Measurements from ENCODE around the gene ITGA8. TPM values are rescaled to one million over a fixed set of nuclear protein-coding genes. Genes with fewer than 3 reads are reported as not detected.

ITGA8 gene
- total RNA-seq, 5 donors from 2014 or later (not counting 1 experiment from before 2014, with no cell fraction given), result 0.03 to 0.06 (median 0.06) TPM; not detected in 2

GRCh38 chr10:15718694-15719048, 1.1 kb downstream of the ITGA8 start:
- no peak for DNase-seq
- H3K4me3 ChIP-seq (ENCODE audit: control insufficient read depth in 1 of 2, extremely low read depth in 1 of 2, low read length in 1 of 2), result no peak overlapping the region
- no peaks in the 10 kb centered on the region for H3K36me3 ChIP-seq (ENCODE audit: control insufficient read depth in 2 of 2, extremely low read depth in 1 of 2, insufficient read depth in 1 of 2, low read length in 1 of 2)
- no peak overlapping the region for H3K4me3 Mint-ChIP-seq
- H3K27ac ChIP-seq (ENCODE audit: low read length), result no peak overlapping the region
- CTCF ChIA-PET, result no interaction called here
- no peaks in the 10 kb centered on the region for H3K36me3 Mint-ChIP-seq
- H3K9me3 Mint-ChIP-seq, result no peaks in the 10 kb centered on the region
- H3K27ac Mint-ChIP-seq, result no peak overlapping the region
- no peaks in the 10 kb centered on the region for H3K4me1 ChIP-seq (ENCODE audit: control insufficient read depth in 1 of 2, extremely low read depth in 1 of 2, insufficient read depth in 2 of 2, low read length in 2 of 2)
- H3K27me3 Mint-ChIP-seq, result peaks cover 51 to 53% of the 10 kb centered on the region in 2 donors
- ATAC-seq (replicated peaks in 1 of 4), result no peak
- peaks cover 2 to 6% (median 4%) of the 10 kb centered on the region in 3 donors for H3K4me1 Mint-ChIP-seq
- POLR2A ChIA-PET, result no interaction called here
- H3K9me3 ChIP-seq, result no peaks in the 10 kb centered on the region
- WGBS (ENCODE audit: insufficient coverage), result 13% methylated on average over 17 of the region's 17 CpGs
- H3K27me3 ChIP-seq (replicated peaks in 1 of 2; ENCODE audit: control insufficient read depth in 2 of 2, extremely low read depth in 1 of 2, insufficient read depth in 2 of 2, low read length in 1 of 2), result peaks cover 13 to 32% of the 10 kb centered on the region in 2 experiments

DNA sequence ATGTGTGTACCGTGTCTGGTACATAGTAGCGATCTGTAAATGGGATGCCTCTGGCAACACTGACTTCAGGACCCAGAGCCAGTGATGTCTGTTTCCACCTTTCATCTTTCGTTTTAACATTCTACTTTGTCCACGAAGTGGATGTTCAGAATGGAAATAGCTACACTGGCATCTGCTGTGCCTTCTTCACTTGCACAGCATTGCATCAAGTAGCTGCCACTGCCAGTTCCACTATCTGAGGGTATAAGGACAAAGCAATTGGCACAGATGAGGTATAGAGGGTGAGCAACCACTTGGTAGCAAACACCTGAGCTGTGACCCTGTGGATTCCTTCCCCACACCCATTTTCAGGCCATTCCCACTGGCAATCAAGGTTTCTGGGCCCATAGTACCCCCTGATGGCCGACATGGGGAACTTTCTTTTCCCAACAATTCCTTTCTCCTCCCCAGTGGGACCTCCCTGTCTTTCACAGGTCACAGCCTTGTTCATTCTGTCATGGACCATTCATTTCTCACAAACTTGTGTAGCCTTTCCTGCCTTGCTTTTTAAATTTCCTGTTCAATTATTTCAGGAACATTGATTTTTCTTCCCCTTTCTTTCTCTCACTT, 4.0 kb downstream of the ITGA8 start:
- H3K4me1 ChIP-seq (ENCODE audit: control insufficient read depth in 1 of 2, extremely low read depth in 1 of 2, insufficient read depth in 2 of 2, low read length in 2 of 2), result no peaks in the 10 kb centered on the region
- no peak overlapping the region for H3K4me3 ChIP-seq (ENCODE audit: control insufficient read depth in 1 of 2, extremely low read depth in 1 of 2, low read length in 1 of 2)
- no peaks in the 10 kb centered on the region for H3K9me3 ChIP-seq
- peaks cover 6 to 25% of the 10 kb centered on the region in 2 experiments for H3K27me3 ChIP-seq (replicated peaks in 1 of 2; ENCODE audit: control insufficient read depth in 2 of 2, extremely low read depth in 1 of 2, insufficient read depth in 2 of 2, low read length in 1 of 2)
- POLR2A ChIA-PET, result no interaction called here
- H3K4me1 Mint-ChIP-seq, result peaks cover 2 to 6% (median 4%) of the 10 kb centered on the region in 3 donors
- no peak overlapping the region for H3K27ac Mint-ChIP-seq
- H3K4me3 Mint-ChIP-seq, result no peak overlapping the region
- CTCF ChIA-PET, result no interaction called here
- ATAC-seq (replicated peaks in 1 of 4) (no peak), DNase-seq (no peak)
- 46% methylated on average over 3 of the region's 5 CpGs for WGBS (ENCODE audit: insufficient coverage)
- H3K9me3 Mint-ChIP-seq, result no peaks in the 10 kb centered on the region
- H3K27ac ChIP-seq (ENCODE audit: low read length), result no peak overlapping the region
- H3K36me3 Mint-ChIP-seq, result no peaks in the 10 kb centered on the region
- peaks cover 42 to 43% of the 10 kb centered on the region in 2 donors for H3K27me3 Mint-ChIP-seq
- H3K36me3 ChIP-seq (ENCODE audit: control insufficient read depth in 2 of 2, extremely low read depth in 1 of 2, insufficient read depth in 1 of 2, low read length in 1 of 2), result no peaks in the 10 kb centered on the region

DNA sequence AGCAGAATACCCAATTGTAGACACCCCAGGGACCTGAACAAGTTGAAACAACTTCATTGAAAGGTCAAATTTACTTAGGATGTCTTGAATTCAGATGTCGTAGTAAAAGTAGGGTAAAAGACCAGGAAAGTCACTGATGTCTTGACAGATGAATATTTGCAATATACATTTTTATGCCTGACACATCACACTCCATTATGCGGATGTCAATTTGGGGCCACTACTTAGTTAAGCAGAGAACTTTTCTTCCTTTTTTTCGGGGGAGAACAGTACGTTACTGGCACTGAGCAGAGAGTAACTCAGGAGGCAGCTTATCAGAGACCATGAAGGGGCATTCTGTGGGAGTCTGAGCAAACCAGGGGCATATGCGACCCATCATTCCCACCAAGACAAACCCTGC, 4.9 kb downstream of the ITGA8 start:
- Mint-ChIP-seq H3K27ac (no peak overlapping the region), H3K4me3 (no peak overlapping the region), H3K9me3 (no peaks in the 10 kb centered on the region), H3K27me3 (peaks cover 38 to 47% of the 10 kb centered on the region in 2 donors), H3K4me1 (peaks cover 2 to 6% (median 4%) of the 10 kb centered on the region in 3 donors), H3K36me3 (no peaks in the 10 kb centered on the region)
- no peaks in the 10 kb centered on the region for H3K4me1 ChIP-seq (ENCODE audit: control insufficient read depth in 1 of 2, extremely low read depth in 1 of 2, insufficient read depth in 2 of 2, low read length in 2 of 2)
- ATAC-seq (replicated peaks in 1 of 4) (no peak), DNase-seq (no peak)
- H3K9me3 ChIP-seq, result no peaks in the 10 kb centered on the region
- POLR2A ChIA-PET, result no interaction called here
- H3K27me3 ChIP-seq (replicated peaks in 1 of 2; ENCODE audit: control insufficient read depth in 2 of 2, extremely low read depth in 1 of 2, insufficient read depth in 2 of 2, low read length in 1 of 2), result peaks cover 3 to 16% of the 10 kb centered on the region in 2 experiments
- H3K4me3 ChIP-seq (ENCODE audit: control insufficient read depth in 1 of 2, extremely low read depth in 1 of 2, low read length in 1 of 2), result no peak overlapping the region
- no peak overlapping the region for H3K27ac ChIP-seq (ENCODE audit: low read length)
- no peaks in the 10 kb centered on the region for H3K36me3 ChIP-seq (ENCODE audit: control insufficient read depth in 2 of 2, extremely low read depth in 1 of 2, insufficient read depth in 1 of 2, low read length in 1 of 2)
- 82% methylated on average over 3 of the region's 5 CpGs for WGBS (ENCODE audit: insufficient coverage)
- CTCF ChIA-PET, result no interaction called here

GRCh38 chr10:15712883-15713282, 6.8 kb downstream of the ITGA8 start:
- no peaks in the 10 kb centered on the region for H3K36me3 ChIP-seq (ENCODE audit: control insufficient read depth in 2 of 2, extremely low read depth in 1 of 2, insufficient read depth in 1 of 2, low read length in 1 of 2)
- no peak overlapping the region for H3K27ac Mint-ChIP-seq
- no peaks in the 10 kb centered on the region for H3K4me1 Mint-ChIP-seq
- ATAC-seq (replicated peaks in 1 of 4) (no peak), DNase-seq (no peak)
- H3K27ac ChIP-seq (ENCODE audit: low read length), result no peak overlapping the region
- no peaks in the 10 kb centered on the region for H3K4me1 ChIP-seq (ENCODE audit: control insufficient read depth in 1 of 2, extremely low read depth in 1 of 2, insufficient read depth in 2 of 2, low read length in 2 of 2)
- no peaks in the 10 kb centered on the region for H3K9me3 ChIP-seq
- 15% methylated on average over 1 of the region's 2 CpGs for WGBS (ENCODE audit: insufficient coverage)
- POLR2A ChIA-PET, result no interaction called here
- H3K27me3 ChIP-seq (replicated peaks in 1 of 2; ENCODE audit: control insufficient read depth in 2 of 2, extremely low read depth in 1 of 2, insufficient read depth in 2 of 2, low read length in 1 of 2), result peaks cover 0 to 3% of the 10 kb centered on the region in 2 experiments
- peaks cover 30 to 35% of the 10 kb centered on the region in 2 donors for H3K27me3 Mint-ChIP-seq
- no peaks in the 10 kb centered on the region for H3K36me3 Mint-ChIP-seq
- no peak overlapping the region for H3K4me3 Mint-ChIP-seq
- no peaks in the 10 kb centered on the region for H3K9me3 Mint-ChIP-seq
- H3K4me3 ChIP-seq (ENCODE audit: control insufficient read depth in 1 of 2, extremely low read depth in 1 of 2, low read length in 1 of 2), result no peak overlapping the region
- CTCF ChIA-PET, result no interaction called here

DNA sequence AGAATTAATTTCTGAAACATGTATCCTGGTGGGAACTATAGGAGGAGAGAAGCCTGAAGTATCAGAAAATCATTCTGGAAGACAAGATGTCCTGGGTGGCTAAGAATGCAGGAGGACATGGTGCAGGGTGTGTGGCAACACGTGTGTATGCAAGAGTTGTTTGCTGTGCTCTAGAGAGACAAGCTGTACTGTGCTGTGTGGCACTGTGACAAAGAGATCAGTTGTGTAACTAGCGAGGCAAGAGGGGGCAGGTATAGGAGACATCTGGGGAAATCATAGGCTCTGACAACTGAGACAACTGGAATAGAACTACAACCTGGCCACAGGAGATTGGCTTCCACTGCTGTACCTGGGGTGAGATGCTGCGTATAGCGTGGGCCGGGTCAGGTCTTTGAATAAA, 9.3 kb downstream of the ITGA8 start:
- CTCF ChIA-PET, result no interaction called here
- Histone ChIP-seq H3K36me3 (ENCODE audit: control insufficient read depth in 2 of 2, extremely low read depth in 1 of 2, insufficient read depth in 1 of 2, low read length in 1 of 2) (no peaks in the 10 kb centered on the region), H3K27ac (ENCODE audit: low read length) (no peak overlapping the region), H3K4me1 (ENCODE audit: control insufficient read depth in 1 of 2, extremely low read depth in 1 of 2, insufficient read depth in 2 of 2, low read length in 2 of 2) (no peaks in the 10 kb centered on the region), H3K9me3 (no peaks in the 10 kb centered on the region), H3K27me3 (replicated peaks in 1 of 2; ENCODE audit: control insufficient read depth in 2 of 2, extremely low read depth in 1 of 2, insufficient read depth in 2 of 2, low read length in 1 of 2) (no peaks in the 10 kb centered on the region), H3K4me3 (ENCODE audit: control insufficient read depth in 1 of 2, extremely low read depth in 1 of 2, low read length in 1 of 2) (no peak overlapping the region)
- Mint-ChIP-seq H3K27me3 (peaks cover 21 to 25% of the 10 kb centered on the region in 2 donors), H3K27ac (no peak overlapping the region), H3K9me3 (no peaks in the 10 kb centered on the region), H3K4me1 (no peaks in the 10 kb centered on the region), H3K4me3 (no peak overlapping the region), H3K36me3 (no peaks in the 10 kb centered on the region)
- 82% methylated on average over 5 of the region's 5 CpGs for whole genome bisulfite sequencing (ENCODE audit: insufficient coverage)
- DNase-seq (no peak), ATAC-seq (replicated peaks in 1 of 4) (no peak)
- POLR2A ChIA-PET, result no interaction called here

GRCh38 chr10:15705298-15705697, 14.4 kb downstream of the ITGA8 start:
- no peaks in the 10 kb centered on the region for H3K4me1 ChIP-seq (ENCODE audit: control insufficient read depth in 1 of 2, extremely low read depth in 1 of 2, insufficient read depth in 2 of 2, low read length in 2 of 2)
- no peak for ATAC-seq (replicated peaks in 1 of 4)
- no peak overlapping the region for H3K27ac ChIP-seq (ENCODE audit: low read length)
- H3K4me1 Mint-ChIP-seq, result no peaks in the 10 kb centered on the region
- no peaks in the 10 kb centered on the region for H3K36me3 ChIP-seq (ENCODE audit: control insufficient read depth in 2 of 2, extremely low read depth in 1 of 2, insufficient read depth in 1 of 2, low read length in 1 of 2)
- 100% methylated on average over 1 of the region's 1 CpG for WGBS (ENCODE audit: insufficient coverage)
- peaks cover 7 to 11% of the 10 kb centered on the region in 2 donors for H3K27me3 Mint-ChIP-seq
- H3K36me3 Mint-ChIP-seq, result no peaks in the 10 kb centered on the region
- H3K27ac Mint-ChIP-seq, result no peak overlapping the region
- H3K4me3 ChIP-seq (ENCODE audit: control insufficient read depth in 1 of 2, extremely low read depth in 1 of 2, low read length in 1 of 2), result no peak overlapping the region
- no peak for DNase-seq
- H3K4me3 Mint-ChIP-seq, result no peak overlapping the region
- POLR2A ChIA-PET, result no interaction called here
- H3K27me3 ChIP-seq (replicated peaks in 1 of 2; ENCODE audit: control insufficient read depth in 2 of 2, extremely low read depth in 1 of 2, insufficient read depth in 2 of 2, low read length in 1 of 2), result peaks cover 0 to 2% of the 10 kb centered on the region in 2 experiments
- no peaks in the 10 kb centered on the region for H3K9me3 ChIP-seq
- no peaks in the 10 kb centered on the region for H3K9me3 Mint-ChIP-seq
- CTCF ChIA-PET, result no interaction called here

DNA sequence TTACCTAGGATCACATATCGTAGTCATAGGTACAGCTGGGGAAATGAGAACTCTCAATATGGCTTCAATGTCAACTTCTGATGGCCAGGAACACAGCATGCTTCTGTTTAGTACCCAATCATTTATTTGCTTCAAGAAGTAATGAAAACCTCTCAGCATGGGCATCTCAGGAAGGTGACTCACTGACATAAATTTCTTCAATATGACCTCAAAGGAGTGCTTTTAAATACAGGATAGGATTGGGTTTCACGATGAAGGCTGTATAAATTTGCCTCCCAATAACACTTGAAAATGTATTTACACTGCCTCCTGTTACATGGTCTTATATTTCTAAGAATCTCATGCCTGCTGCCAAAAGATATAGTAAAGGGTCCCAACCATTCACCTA, 15.1 kb downstream of the ITGA8 start:
- Mint-ChIP-seq H3K27ac (no peak overlapping the region), H3K4me3 (no peak overlapping the region), H3K9me3 (no peaks in the 10 kb centered on the region), H3K4me1 (no peaks in the 10 kb centered on the region), H3K27me3 (peaks cover 8 to 14% of the 10 kb centered on the region in 2 donors), H3K36me3 (no peaks in the 10 kb centered on the region)
- Histone ChIP-seq H3K27me3 (replicated peaks in 1 of 2; ENCODE audit: control insufficient read depth in 2 of 2, extremely low read depth in 1 of 2, insufficient read depth in 2 of 2, low read length in 1 of 2) (peaks cover 0 to 2% of the 10 kb centered on the region in 2 experiments), H3K36me3 (ENCODE audit: control insufficient read depth in 2 of 2, extremely low read depth in 1 of 2, insufficient read depth in 1 of 2, low read length in 1 of 2) (no peaks in the 10 kb centered on the region), H3K9me3 (no peaks in the 10 kb centered on the region), H3K4me3 (ENCODE audit: control insufficient read depth in 1 of 2, extremely low read depth in 1 of 2, low read length in 1 of 2) (no peak overlapping the region), H3K4me1 (ENCODE audit: control insufficient read depth in 1 of 2, extremely low read depth in 1 of 2, insufficient read depth in 2 of 2, low read length in 2 of 2) (no peaks in the 10 kb centered on the region), H3K27ac (ENCODE audit: low read length) (no peak overlapping the region)
- WGBS (ENCODE audit: insufficient coverage), result no CpG with 5 or more reads among the region's 2 CpGs
- CTCF ChIA-PET, result no interaction called here
- ATAC-seq (replicated peaks in 1 of 4), result no peak
- no peak for DNase-seq
- POLR2A ChIA-PET, result no interaction called here
